Ascending aorta (tissue), 2 donors: ENCODE measurements around the gene GATB. TPM values are rescaled to one million over a fixed set of nuclear protein-coding genes. Genes with fewer than 3 reads are reported as not detected.
A peak's percentile ranks its signal among the peaks of the same experiment; 100 is the strongest.

ENCODE experiments used
- DNase-seq, 2 donors: peaks; one replicate each; pipeline ENCODE4 v3.0.0-alpha.2; 2019; ENCODE audit warnings: low spot score in 2 of 2
- H3K27ac ChIP-seq, 2 donors: fragments of 200-600 bp; sonication (generic); one replicate each; pipeline ENCODE4 v1.5.1; 2016 to 2017; ENCODE audit warnings: mild to moderate bottlenecking in 1 of 2
- H3K27me3 ChIP-seq: fragments of 200-600 bp; sonication (generic); one replicate; pipeline ENCODE4 v1.5.1; 2017
- H3K36me3 ChIP-seq, 2 donors: fragments of 200-600 bp; sonication (generic); one replicate each; pipeline ENCODE4 v1.5.1; 2016
- H3K4me1 ChIP-seq, 2 donors: fragments of 200-600 bp; sonication (generic); one replicate each; pipeline ENCODE4 v1.5.1; 2016 to 2017; ENCODE audit warnings: mild to moderate bottlenecking in 1 of 2
- H3K4me3 ChIP-seq, 2 donors: fragments of 200-600 bp; sonication (generic); one replicate each; pipeline ENCODE4 v1.5.1; 2016 to 2017; ENCODE audit warnings: mild to moderate bottlenecking in 1 of 2
- H3K9me3 ChIP-seq, 2 donors: fragments of 200-600 bp; sonication (generic); one replicate each; pipeline ENCODE4 v1.5.1; 2016
- CTCF ChIP-seq, 3 experiments: fragments of 200-600 bp in 2 of 3; fragments of 450-650 bp in 1 of 3; sonication (generic) in 2 of 3; IDR thresholded peaks; one replicate each; pipeline ENCODE4 v1.5.1; 2016 to 2019; ENCODE audit warnings: antibody characterized with exemption in 3 of 3, mild to moderate bottlenecking in 1 of 3, moderate library complexity in 1 of 3
- intact Hi-C: fragments of 100-400 bp; cut with DNase I; formaldehyde crosslinking; loops from one replicate; pipeline ENCODE4 v1.15.1; 2023
- total RNA-seq: library from RNA; depleted of rRNA; stranded (reverse); fragments of >200 nt; gene quantifications from one replicate; pipeline ENCODE4 v1.1.0, GENCODE V29; 2016

Gene GATB
- total RNA-seq, 1 donor from 2014 or later: 16.7 TPM

GRCh38 chr4:151675411-151675971, 85.3 kb downstream of the GATB start:
- H3K4me3 ChIP-seq: peak overlapping the region in 1 of 2 donors; percentile 60
- H3K27me3 ChIP-seq: no peaks in the 10 kb centered on the region
- H3K27ac ChIP-seq: peak overlapping the region in 1 of 2 donors; percentile 33
- TF ChIP-seq CTCF (IDR thresholded peaks at IDR 0.05): no peak
- no peaks in the 10 kb centered on the region for H3K4me1 ChIP-seq
- no peaks in the 10 kb centered on the region for H3K36me3 ChIP-seq
- no peak for DNase-seq
- intact Hi-C loops: no loop called here
- no peaks in the 10 kb centered on the region for H3K9me3 ChIP-seq

GRCh38 chr4:151674804-151675391, 85.9 kb downstream of the GATB start:
- H3K4me3 ChIP-seq: peak overlapping the region; percentile 41 to 60
- no peaks in the 10 kb centered on the region for H3K36me3 ChIP-seq
- DNase-seq: peak in 1 of 2 donors; percentile 68
- no peaks in the 10 kb centered on the region for H3K9me3 ChIP-seq
- intact Hi-C loops: no loop called here
- no peaks in the 10 kb centered on the region for H3K27me3 ChIP-seq
- no peak for TF ChIP-seq CTCF (IDR thresholded peaks at IDR 0.05)
- H3K27ac ChIP-seq: peak overlapping the region in 1 of 2 donors; percentile 33
- H3K4me1 ChIP-seq: no peaks in the 10 kb centered on the region

GRCh38 chr4:151673908-151674520, 86.8 kb downstream of the GATB start:
- Histone ChIP-seq H3K4me3 (peak overlapping the region; percentile 41 to 60), H3K27me3 (no peaks in the 10 kb centered on the region), H3K9me3 (no peaks in the 10 kb centered on the region), H3K36me3 (no peaks in the 10 kb centered on the region), H3K4me1 (no peaks in the 10 kb centered on the region), H3K27ac (no peak overlapping the region)
- no peak for TF ChIP-seq CTCF (IDR thresholded peaks at IDR 0.05)
- intact Hi-C loops: no loop called here
- DNase-seq: no peak

- Histone ChIP-seq H3K27ac (no peak overlapping the region), H3K4me3 (no peak overlapping the region), H3K4me1 (no peaks in the 10 kb centered on the region), H3K9me3 (no peaks in the 10 kb centered on the region), H3K27me3 (no peaks in the 10 kb centered on the region), H3K36me3 (no peaks in the 10 kb centered on the region)
- TF ChIP-seq CTCF (IDR thresholded peaks at IDR 0.05): no peak
- no peak for DNase-seq
- intact Hi-C loops: no loop called here
Observed at GRCh38 chr4:151672996-151673395, 87.8 kb downstream of the GATB start.

- Histone ChIP-seq H3K9me3 (no peaks in the 10 kb centered on the region), H3K36me3 (no peaks in the 10 kb centered on the region), H3K4me3 (no peak overlapping the region), H3K27ac (no peak overlapping the region), H3K4me1 (no peaks in the 10 kb centered on the region), H3K27me3 (no peaks in the 10 kb centered on the region)
- intact Hi-C loops: no loop called here
- DNase-seq: no peak
- TF ChIP-seq CTCF (IDR thresholded peaks at IDR 0.05): no peak
Observed at GRCh38 chr4:151671541-151672059, 89.2 kb downstream of the GATB start.
